ENCODE measurements around the gene NFE2L1.
A peak's percentile ranks its signal among the peaks of the same experiment; 100 is the strongest.

The NFE2L1 gene

DNA sequence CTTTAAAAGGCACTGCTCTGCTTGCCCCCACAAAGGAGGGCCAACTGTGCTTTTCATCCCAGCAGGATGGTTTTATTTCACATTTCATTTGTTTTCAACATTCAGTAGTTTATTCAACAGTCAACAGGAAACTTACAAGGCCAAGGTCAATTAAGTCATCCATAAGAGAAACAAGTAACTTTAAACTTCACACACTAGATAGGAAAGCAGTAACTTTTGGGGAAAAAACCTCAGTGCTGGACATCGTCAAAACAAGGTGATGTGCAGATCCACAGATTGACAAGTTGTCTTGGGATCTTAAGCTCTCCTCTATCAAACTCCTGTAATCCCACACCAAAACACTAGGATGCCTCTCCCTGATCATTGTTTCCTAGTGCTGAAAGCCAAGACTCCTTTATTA is 18.5 kb downstream of the NFE2L1 start:
- TF ChIP-seq GATA3 (IDR thresholded peaks at IDR 0.05; ENCODE audit: low read depth, low read length) (no peak), GATA2 (IDR thresholded peaks at IDR 0.05; ENCODE audit: low read depth, low read length) (no peak)

DNA sequence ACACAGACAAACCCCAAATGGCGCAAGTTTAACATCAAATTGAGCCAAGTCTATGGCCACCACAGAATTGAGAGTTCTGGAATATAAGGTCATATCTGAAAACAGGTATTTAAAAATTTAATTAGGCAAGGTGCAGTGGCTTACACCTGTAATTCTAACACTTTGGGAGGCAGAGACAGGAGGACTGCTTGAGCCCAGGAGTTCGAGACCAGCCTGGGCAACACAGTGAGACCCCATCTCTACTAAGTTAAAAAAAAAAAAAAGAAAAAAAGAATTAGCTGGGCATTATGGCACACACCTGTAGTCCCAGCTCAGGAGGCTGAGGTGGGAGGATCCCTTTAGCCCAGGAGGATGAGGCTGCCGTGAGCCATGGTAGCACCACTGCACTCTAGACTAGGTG is 19.1 kb downstream of the NFE2L1 start:
- TF ChIP-seq GATA2 (IDR thresholded peaks at IDR 0.05; ENCODE audit: low read depth, low read length) = no peak
- TF ChIP-seq GATA3 (IDR thresholded peaks at IDR 0.05; ENCODE audit: low read depth, low read length) = no peak

GRCh38 chr17:48068491-48068961 is 20.4 kb downstream of the NFE2L1 start:
- TF ChIP-seq GATA2 (IDR thresholded peaks at IDR 0.05; ENCODE audit: low read depth, low read length) (no peak), GATA3 (IDR thresholded peaks at IDR 0.05; ENCODE audit: low read depth, low read length) (no peak)

DNA sequence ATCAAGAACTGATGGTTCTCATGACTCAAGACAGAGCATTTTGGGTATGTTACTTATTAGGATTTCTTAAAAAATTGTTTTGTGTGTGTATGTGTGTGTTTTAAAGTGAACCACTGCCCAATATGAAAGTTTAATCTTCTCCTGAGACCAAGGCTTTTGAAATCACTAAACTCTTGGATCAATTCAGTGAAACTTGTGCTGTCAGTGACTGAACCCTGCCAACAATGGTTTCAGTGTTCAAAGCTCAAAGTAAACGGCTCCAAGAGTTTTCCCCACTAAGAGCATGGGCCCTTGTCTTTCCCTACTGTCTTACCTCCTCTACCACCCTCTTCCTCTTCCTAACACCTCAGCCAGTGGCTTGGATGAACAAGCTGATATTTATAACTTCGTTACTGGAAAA is 22.0 kb downstream of the NFE2L1 start:
- no peak for TF ChIP-seq GATA3 (IDR thresholded peaks at IDR 0.05; ENCODE audit: low read depth, low read length)
- no peak for TF ChIP-seq GATA2 (IDR thresholded peaks at IDR 0.05; ENCODE audit: low read depth, low read length)

GRCh38 chr17:48071654-48072053 is 23.5 kb downstream of the NFE2L1 start:
- no peak for TF ChIP-seq GATA3 (IDR thresholded peaks at IDR 0.05; ENCODE audit: low read depth, low read length)
- TF ChIP-seq GATA2 (IDR thresholded peaks at IDR 0.05; ENCODE audit: low read depth, low read length) = no peak

- no peak for TF ChIP-seq GATA3 (IDR thresholded peaks at IDR 0.05; ENCODE audit: low read depth, low read length)
- no peak for TF ChIP-seq GATA2 (IDR thresholded peaks at IDR 0.05; ENCODE audit: low read depth, low read length)
Observed at GRCh38 chr17:48074322-48075081, 26.3 kb downstream of the NFE2L1 start.

- TF ChIP-seq GATA2 (IDR thresholded peaks at IDR 0.05; ENCODE audit: low read depth, low read length) (no peak), GATA3 (IDR thresholded peaks at IDR 0.05; ENCODE audit: low read depth, low read length) (no peak)
Observed at GRCh38 chr17:48081858-48082257, 33.7 kb downstream of the NFE2L1 start.

DNA sequence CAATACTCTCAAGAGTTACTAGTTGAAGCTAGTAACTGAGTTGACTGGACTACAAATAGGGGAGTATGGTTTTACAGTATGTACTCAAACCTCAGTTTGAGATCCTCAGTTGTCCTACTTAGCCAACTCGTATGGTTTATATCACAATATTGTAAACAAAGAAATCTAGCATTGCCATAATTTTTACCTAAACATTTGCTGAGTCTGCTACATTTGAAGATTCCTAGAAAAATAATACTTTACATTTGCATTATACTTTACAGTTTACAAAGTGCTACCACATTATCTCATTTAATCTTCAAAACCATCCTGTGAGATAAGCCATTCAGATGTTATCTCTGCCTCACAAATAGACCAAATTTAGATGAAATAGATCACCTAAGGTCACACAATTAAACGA is 36.8 kb downstream of the NFE2L1 start:
- peak; percentile 21; the same call in 1 of the 2 replicates for TF ChIP-seq GATA3 (IDR thresholded peaks at IDR 0.05; ENCODE audit: low read depth, low read length)
- TF ChIP-seq GATA2 (IDR thresholded peaks at IDR 0.05; ENCODE audit: low read depth, low read length) = no peak

DNA sequence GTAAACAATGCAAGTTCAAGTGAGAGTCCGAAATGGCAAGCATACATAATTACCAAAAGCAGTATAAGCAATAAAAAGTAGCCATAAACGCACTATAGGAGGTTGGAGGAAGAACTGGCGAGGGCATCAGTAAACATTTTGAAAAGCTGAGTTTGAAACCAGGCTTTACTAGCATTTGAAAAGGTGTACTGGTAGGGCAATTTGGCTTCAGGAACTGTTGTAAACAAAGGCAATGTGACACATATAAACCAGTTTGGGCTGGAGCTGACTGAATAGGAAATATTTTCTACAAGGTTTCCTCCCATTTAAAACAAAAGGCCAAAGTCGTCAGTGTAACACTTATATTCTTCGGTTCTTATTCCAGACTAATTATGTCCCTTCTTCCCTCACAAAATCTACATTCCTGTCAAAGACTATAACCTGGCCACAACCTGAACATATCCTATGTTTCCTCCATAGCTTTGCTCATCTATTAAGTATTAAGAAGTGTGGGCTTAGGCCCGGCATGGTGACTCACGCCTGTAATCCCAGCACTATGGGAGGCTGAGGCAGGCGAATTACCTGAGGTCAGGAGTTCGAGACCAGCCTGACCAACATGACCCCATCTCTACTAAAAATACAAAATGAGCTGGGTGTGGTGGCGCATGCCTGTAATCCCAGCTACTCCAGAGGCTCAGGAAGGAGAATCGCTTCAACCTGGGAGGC is 45.3 kb downstream of the NFE2L1 start:
- TF ChIP-seq GATA2 (IDR thresholded peaks at IDR 0.05; ENCODE audit: low read depth, low read length) (no peak), GATA3 (IDR thresholded peaks at IDR 0.05; ENCODE audit: low read depth, low read length) (no peak)

GRCh38 chr17:48095611-48096010 is 47.5 kb downstream of the NFE2L1 start:
- TF ChIP-seq GATA2 (IDR thresholded peaks at IDR 0.05; ENCODE audit: low read depth, low read length) = no peak
- no peak for TF ChIP-seq GATA3 (IDR thresholded peaks at IDR 0.05; ENCODE audit: low read depth, low read length)

- TF ChIP-seq GATA2 (IDR thresholded peaks at IDR 0.05; ENCODE audit: low read depth, low read length) (no peak), GATA3 (IDR thresholded peaks at IDR 0.05; ENCODE audit: low read depth, low read length) (no peak)
Observed at GRCh38 chr17:48100160-48100559, 52.0 kb downstream of the NFE2L1 start.

- TF ChIP-seq GATA2 (IDR thresholded peaks at IDR 0.05; ENCODE audit: low read depth, low read length) = no peak
- no peak for TF ChIP-seq GATA3 (IDR thresholded peaks at IDR 0.05; ENCODE audit: low read depth, low read length)
Observed at GRCh38 chr17:48100591-48101011, 52.4 kb downstream of the NFE2L1 start.

DNA sequence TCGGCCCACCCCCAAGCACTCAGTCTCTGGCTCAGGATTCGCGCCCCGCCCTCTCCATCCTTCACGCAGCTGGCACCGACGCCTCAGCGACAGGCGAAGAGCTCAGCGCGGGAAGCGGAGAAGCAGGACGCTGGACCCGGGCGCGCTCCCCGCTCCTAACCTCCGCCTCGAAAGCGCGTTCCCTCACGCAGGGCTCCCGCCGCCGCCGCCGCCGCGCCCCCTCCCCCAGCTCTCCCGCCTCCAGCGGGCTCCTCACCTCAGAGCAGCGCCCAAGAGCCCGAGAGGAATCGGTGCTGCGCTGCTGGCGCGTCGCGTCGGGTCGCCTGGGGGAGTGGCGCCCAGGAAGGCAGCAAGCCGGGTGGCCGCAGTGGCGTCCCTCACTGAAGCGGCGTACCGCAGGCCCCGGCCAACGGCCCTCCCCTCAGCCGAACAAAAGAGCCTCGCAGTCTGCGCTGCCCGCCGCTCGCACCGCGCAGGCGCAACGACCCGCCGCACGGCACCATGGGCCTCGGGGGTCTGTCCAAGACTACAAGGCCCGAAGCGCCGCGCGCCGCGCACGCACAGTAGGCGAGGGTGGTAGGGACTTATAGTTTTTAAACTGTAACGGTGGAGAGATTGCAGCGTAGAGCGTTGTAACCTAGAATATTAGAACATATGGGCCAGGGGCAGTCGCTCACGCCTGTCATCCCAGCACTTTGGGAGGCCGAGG is 53.0 kb downstream of the NFE2L1 start, which contains the start of gene CBX1:
Gene CBX1 (minus strand): TSS at position 467 of the 709 bp plus-strand sequence. CDS start 24,474 bp downstream, outside the sequence.
- TF ChIP-seq GATA3 (IDR thresholded peaks at IDR 0.05; ENCODE audit: low read depth, low read length) = no peak
- no peak for TF ChIP-seq GATA2 (IDR thresholded peaks at IDR 0.05; ENCODE audit: low read depth, low read length)
